Neuronal stem cell (in vitro differentiated cells): Measurements from ENCODE around the gene TBC1D17.

ENCODE experiments used
- DNase-seq: peaks from one replicate; pipeline ENCODE4 v3.0.0-alpha.2; 2013; ENCODE audit warnings: low spot score
- H2AFZ ChIP-seq: one replicate; pipeline ENCODE4 v1.6.1; 2013; ENCODE audit warnings: mild to moderate bottlenecking, low read length, inconsistent platforms
- H2AK5ac ChIP-seq: 2 replicates; pipeline ENCODE4 v1.6.1; 2013; ENCODE audit warnings: low read depth, mild to moderate bottlenecking, inconsistent platforms, low read length, moderate library complexity, mixed read lengths
- H2BK120ac ChIP-seq: 2 replicates; pipeline ENCODE4 v1.6.1; 2013; ENCODE audit warnings: low read depth, mild to moderate bottlenecking, inconsistent platforms, low read length, moderate library complexity, mixed read lengths
- H2BK12ac ChIP-seq: one replicate; pipeline ENCODE4 v1.6.1; 2013; ENCODE audit warnings: low read length, inconsistent platforms
- H2BK15ac ChIP-seq: 2 replicates; pipeline ENCODE4 v1.6.1; 2013; ENCODE audit warnings: mild to moderate bottlenecking, low read length, inconsistent platforms, mixed read lengths
- H2BK5ac ChIP-seq: one replicate; pipeline ENCODE4 v1.6.1; 2013; ENCODE audit warnings: inconsistent platforms, mild to moderate bottlenecking, low read length, moderate library complexity
- H3K14ac ChIP-seq: one replicate; pipeline ENCODE4 v1.6.1; 2013; ENCODE audit warnings: low read length, inconsistent platforms
- H3K18ac ChIP-seq: 2 replicates; pipeline ENCODE4 v1.6.1; 2013; ENCODE audit warnings: low read length, inconsistent platforms
- H3K23ac ChIP-seq: 2 replicates; pipeline ENCODE4 v1.6.1; 2013; ENCODE audit warnings: low read depth, mild to moderate bottlenecking, mixed read lengths, low read length, inconsistent platforms; ENCODE audit not compliant: poor library complexity
- H3K27ac ChIP-seq: replicated peaks from 3 replicates; pipeline ENCODE4 v1.5.1; 2013; ENCODE audit warnings: low read length, inconsistent platforms
- H3K27me3 ChIP-seq, 3 experiments: 2 replicates each; pipeline ENCODE4 v1.6.1; 2013; ENCODE audit warnings: low read length in 3 of 3, mild to moderate bottlenecking in 2 of 3, inconsistent platforms in 1 of 3, low read depth in 1 of 3, mixed read lengths in 1 of 3, moderate library complexity in 1 of 3; ENCODE audit not compliant: control insufficient read depth in 3 of 3, insufficient read depth in 3 of 3
- H3K36me3 ChIP-seq, 2 donors: replicated peaks in 1 of 2; 2 replicates each; pipeline ENCODE4 v1.6.1; 2013; ENCODE audit warnings: low read length in 2 of 2; ENCODE audit not compliant: control insufficient read depth in 2 of 2, insufficient read depth in 2 of 2
- H3K4ac ChIP-seq: 2 replicates; pipeline ENCODE4 v1.6.1; 2013; ENCODE audit warnings: inconsistent platforms, mild to moderate bottlenecking, low read length, moderate library complexity
- H3K4me1 ChIP-seq, 2 donors: 1 replicate in 1 of 2; 2 replicates in 1 of 2; pipeline ENCODE4 v1.6.1; 2013; ENCODE audit warnings: low read length in 2 of 2, low read depth in 1 of 2; ENCODE audit not compliant: control insufficient read depth in 2 of 2, insufficient read depth in 1 of 2
- H3K4me2 ChIP-seq: one replicate; pipeline ENCODE4 v1.6.1; 2013; ENCODE audit warnings: mild to moderate bottlenecking, low read length, inconsistent platforms; ENCODE audit not compliant: insufficient read depth, poor library complexity, severe bottlenecking
- H3K4me3 ChIP-seq, 2 donors: 2 replicates each; pipeline ENCODE4 v1.5.1; 2013; ENCODE audit warnings: low read length in 2 of 2, mild to moderate bottlenecking in 2 of 2, inconsistent platforms in 1 of 2, moderate library complexity in 1 of 2
- H3K79me1 ChIP-seq: one replicate; pipeline ENCODE4 v1.6.1; 2013; ENCODE audit warnings: low read depth, mild to moderate bottlenecking, inconsistent platforms, low read length, moderate library complexity
- H3K9ac ChIP-seq: one replicate; pipeline ENCODE4 v1.6.1; 2013; ENCODE audit warnings: mild to moderate bottlenecking, low read depth, low read length, inconsistent platforms; ENCODE audit not compliant: poor library complexity
- H3K9me3 ChIP-seq, 2 donors: replicated peaks in 1 of 2; 2 replicates each; pipeline versions ENCODE3 to v1.6.1; 2013; ENCODE audit warnings: low read length in 2 of 2, mild to moderate bottlenecking in 2 of 2, inconsistent platforms in 1 of 2, low read depth in 1 of 2, mixed read lengths in 1 of 2, moderate library complexity in 1 of 2; ENCODE audit not compliant: control insufficient read depth in 2 of 2, insufficient read depth in 1 of 2
- H4K8ac ChIP-seq: one replicate; pipeline ENCODE4 v1.6.1; 2013; ENCODE audit warnings: low read depth, mild to moderate bottlenecking, inconsistent platforms, low read length, moderate library complexity
- H4K91ac ChIP-seq: one replicate; pipeline ENCODE4 v1.6.1; 2013; ENCODE audit warnings: low read length, low read depth, mild to moderate bottlenecking, inconsistent platforms; ENCODE audit not compliant: poor library complexity
- WGBS, 2 donors: extraction: QIAGEN DNeasy Blood & Tissue Kit; methylation state at CpG; one replicate each; pipeline ENCODE4 v1.1.7; 2013; ENCODE audit warnings: missing lambda C conversion rate in 2 of 2, mixed read lengths in 1 of 2; ENCODE audit not compliant: insufficient read length in 2 of 2, insufficient replicate concordance in 1 of 2; ENCODE audit errors: extremely low coverage in 2 of 2; 5-methylcytosine and 5-hydroxymethylcytosine counted together

The TBC1D17 gene

DNA sequence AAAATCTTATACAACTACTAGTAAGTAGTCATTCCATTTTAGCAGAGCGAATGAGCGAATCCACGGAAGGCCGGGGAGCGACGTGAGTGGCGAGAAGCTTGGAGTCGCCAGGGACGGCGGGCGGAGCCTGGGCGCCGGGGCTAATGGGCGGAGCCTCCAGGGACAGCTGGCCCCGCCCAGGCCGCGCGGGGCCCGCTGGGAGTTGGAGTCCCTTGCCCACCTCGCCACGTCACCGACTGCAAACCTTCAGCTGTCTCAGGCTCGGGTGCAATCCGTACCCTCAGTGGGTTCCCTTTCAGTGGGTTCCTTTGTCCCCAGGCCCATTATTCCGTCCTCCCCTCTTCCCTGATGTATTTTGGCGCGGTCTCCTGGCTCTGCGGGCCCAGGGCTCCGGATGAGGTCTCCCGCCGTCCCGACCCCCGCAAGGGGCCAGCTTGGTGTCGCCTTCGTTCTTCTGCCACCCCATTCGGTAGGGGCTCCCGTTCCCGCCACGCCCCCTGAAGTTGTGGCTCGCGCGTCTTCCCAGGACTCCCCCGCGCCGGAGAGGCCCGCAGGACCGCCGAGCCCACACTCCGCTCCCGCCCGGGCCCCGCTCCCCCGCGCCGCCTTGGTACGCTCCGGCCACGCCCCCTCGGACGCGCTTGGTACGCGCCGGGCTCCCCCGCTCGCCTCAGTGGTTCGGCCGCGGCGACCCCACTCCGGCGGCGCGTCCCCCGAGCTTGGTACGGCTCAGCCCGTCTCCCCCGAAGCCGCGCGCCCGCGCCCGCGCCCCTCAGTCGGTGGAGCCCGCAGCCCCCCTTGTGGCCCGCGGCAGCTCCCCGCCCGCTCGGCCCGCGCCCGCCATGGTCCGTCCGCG is 26.8 kb upstream of the TBC1D17 start, which contains the start of gene PTOV1:
Gene PTOV1 (plus strand): TSS at position 673 of the 856 bp plus-strand sequence.
- Histone ChIP-seq H4K91ac (no peak within 1 kb of the TSS), H3K27ac (peak within 1 kb of the TSS; percentile 98), H3K9ac (peak within 1 kb of the TSS; percentile 94), H3K36me3 (peaks cover 28 to 71% of the 10 kb centered on the region in 2 donors), H3K4me2 (peak within 1 kb of the TSS; percentile 82), H2AFZ (peak within 1 kb of the TSS; percentile 96), H3K18ac (peak within 1 kb of the TSS; percentile 93), H2BK5ac (peak within 1 kb of the TSS; percentile 96), H3K4me3 (peak within 1 kb of the TSS; percentile 85 to 92), H2BK15ac (peak within 1 kb of the TSS; percentile 63), H2AK5ac (peak within 1 kb of the TSS; percentile 93), H3K27me3 (no peaks in the 10 kb centered on the region), H2BK12ac (no peak within 1 kb of the TSS), H3K4ac (no peak within 1 kb of the TSS), H3K14ac (peak within 1 kb of the TSS; percentile 59), H3K79me1 (peaks cover 16% of the 10 kb centered on the region), H3K23ac (peak within 1 kb of the TSS; percentile 94), H4K8ac (no peak within 1 kb of the TSS), H3K4me1 (peaks cover 11 to 17% of the 10 kb centered on the region in 2 donors), H2BK120ac (no peak within 1 kb of the TSS), H3K9me3 (peaks cover 6 to 13% of the 10 kb centered on the region in 2 donors)
- no CpG with 5 or more reads among the region's 98 CpGs for WGBS, 2 donors
- DNase-seq = peak; percentile 92

DNA sequence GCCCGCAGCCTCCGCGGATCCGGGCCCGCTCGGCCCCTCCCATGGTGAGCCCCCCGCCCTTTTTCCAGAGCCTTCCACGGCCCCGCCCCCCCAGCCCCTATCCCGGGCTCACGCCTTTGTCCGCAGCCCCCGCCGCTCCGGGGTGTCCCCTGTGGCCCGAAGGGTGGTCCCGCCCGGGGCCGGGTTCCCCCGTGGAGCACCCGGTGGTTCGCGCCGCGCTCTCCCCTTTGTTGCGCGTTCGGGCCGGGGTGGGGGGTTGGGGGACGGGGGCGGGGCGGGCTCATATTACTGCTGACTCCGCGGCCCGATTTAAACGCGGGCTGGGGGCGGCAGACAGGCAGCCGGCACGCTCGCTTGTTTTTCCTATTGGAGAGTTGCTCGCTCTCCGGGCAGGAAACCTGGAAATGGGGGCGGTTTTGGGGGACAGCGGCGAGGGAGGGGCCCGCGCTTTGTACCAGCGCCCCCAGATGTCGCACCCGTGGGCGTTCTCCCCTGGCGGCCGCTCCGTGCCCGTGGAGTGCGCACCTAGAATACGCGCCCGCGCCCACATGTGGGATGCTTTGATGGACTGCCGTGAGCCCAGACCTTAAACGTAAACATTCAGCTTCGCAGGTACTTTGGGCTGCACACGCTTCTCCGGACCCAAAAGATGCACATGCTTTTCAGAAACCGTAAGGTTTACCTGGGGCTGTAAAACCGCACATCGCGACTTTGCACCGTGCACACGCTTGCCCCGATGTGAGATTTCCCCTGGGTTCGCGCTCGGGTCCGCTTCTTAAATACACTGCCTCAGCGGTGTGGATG is 25.8 kb upstream of the TBC1D17 start:
- peaks cover 37 to 76% of the 10 kb centered on the region in 2 donors for H3K36me3 ChIP-seq

DNA sequence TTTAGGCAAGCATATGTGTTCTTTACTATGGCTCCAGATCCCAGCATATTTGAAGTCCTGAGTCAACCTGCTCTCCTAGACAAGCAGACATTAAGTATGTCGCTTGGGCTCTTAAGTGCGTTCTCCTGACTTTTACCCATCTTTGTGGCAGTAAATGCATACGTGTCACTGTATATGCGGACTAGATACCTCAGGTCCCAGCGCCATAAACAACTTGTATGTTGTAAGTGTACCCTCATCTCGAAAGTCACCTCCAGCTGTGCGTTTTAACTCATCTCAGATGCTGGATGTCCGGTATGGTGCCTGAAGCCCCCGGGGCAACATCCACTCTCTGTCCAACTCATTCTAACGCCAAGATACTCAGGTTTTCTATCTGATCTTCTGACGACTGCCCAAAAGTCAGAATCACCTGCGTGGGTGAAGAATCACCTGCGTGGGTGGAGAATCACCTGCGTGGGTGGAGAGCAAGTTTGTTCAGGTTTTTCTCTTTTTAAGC is 24.8 kb upstream of the TBC1D17 start:
- Histone ChIP-seq H3K27me3 (no peaks in the 10 kb centered on the region), H3K4me3 (peak overlapping the region; percentile 85), H3K9ac (peak overlapping the region; percentile 14), H3K27ac (no peak overlapping the region), H2AK5ac (no peak overlapping the region), H3K79me1 (peaks cover 23% of the 10 kb centered on the region), H3K18ac (no peak overlapping the region), H4K91ac (no peak overlapping the region), H2BK120ac (no peak overlapping the region), H2AFZ (no peak overlapping the region), H2BK12ac (no peak overlapping the region), H3K23ac (no peak overlapping the region), H2BK5ac (no peak overlapping the region), H4K8ac (no peak overlapping the region), H3K9me3 (peaks cover 5 to 13% of the 10 kb centered on the region in 2 donors), H3K4ac (no peak overlapping the region), H3K14ac (no peak overlapping the region), H3K4me2 (peak overlapping the region; percentile 82), H2BK15ac (no peak overlapping the region), H3K36me3 (peaks cover 46 to 84% of the 10 kb centered on the region in 2 donors), H3K4me1 (peaks cover 11 to 17% of the 10 kb centered on the region in 2 donors)
- no CpG with 5 or more reads among the region's 14 CpGs for WGBS, 2 donors
- no peak for DNase-seq

More for the DNA sequence above, 25.8 kb upstream of the TBC1D17 start:
- Histone ChIP-seq H3K4me1 (peaks cover 11 to 17% of the 10 kb centered on the region in 2 donors), H2AK5ac (peak overlapping the region; percentile 93), H2BK15ac (peak overlapping the region; percentile 63), H3K4me3 (peak overlapping the region; percentile 85 to 92), H4K8ac (no peak overlapping the region), H3K27ac (peak overlapping the region; percentile 98), H3K4me2 (peak overlapping the region; percentile 82), H2BK12ac (no peak overlapping the region), H3K9me3 (peaks cover 6 to 13% of the 10 kb centered on the region in 2 donors), H3K23ac (peak overlapping the region; percentile 94), H2BK5ac (peak overlapping the region; percentile 96), H3K18ac (peak overlapping the region; percentile 93), H2BK120ac (no peak overlapping the region), H2AFZ (peak overlapping the region; percentile 96), H3K14ac (peak overlapping the region; percentile 59), H3K4ac (no peak overlapping the region), H4K91ac (no peak overlapping the region), H3K9ac (peak overlapping the region; percentile 94), H3K27me3 (no peaks in the 10 kb centered on the region), H3K79me1 (peaks cover 23% of the 10 kb centered on the region)
- DNase-seq = no peak
- no CpG with 5 or more reads among the region's 78 CpGs for WGBS, 2 donors
